HG03066 (cell line): ENCODE measurements around the gene CSF2.

ENCODE experiments used
- ATAC-seq: cut with Tn5 transposase; IDR thresholded peaks from one replicate; pipeline ENCODE4 v1.9.1; 2021; ENCODE audit warnings: low read depth; ENCODE audit not compliant: unreplicated experiment

Gene CSF2

GRCh38 chr5:132067941-132068808 lies 5.4 kb upstream of the CSF2 start:
- no peak for ATAC-seq

DNA sequence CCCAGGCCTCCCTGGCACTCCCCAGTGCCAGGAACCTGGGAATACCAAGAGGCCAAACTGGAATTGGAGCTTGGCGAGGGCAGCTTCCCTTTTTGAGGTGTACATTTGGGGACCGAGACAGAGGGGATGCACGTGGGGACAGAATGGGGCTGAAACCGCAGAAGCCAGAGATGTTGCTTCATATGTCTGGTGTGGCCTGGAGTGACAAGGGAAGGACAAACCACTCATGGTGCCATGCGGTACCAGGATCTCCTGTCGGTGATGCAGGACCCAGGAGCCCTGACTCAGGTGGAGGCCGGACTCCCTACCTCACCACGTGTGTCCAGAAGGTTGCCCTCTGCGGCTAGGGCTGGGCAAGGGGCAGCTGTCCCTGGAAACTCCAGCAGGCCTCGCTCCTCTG lies 4.0 kb upstream of the CSF2 start:
- no peak for ATAC-seq

DNA sequence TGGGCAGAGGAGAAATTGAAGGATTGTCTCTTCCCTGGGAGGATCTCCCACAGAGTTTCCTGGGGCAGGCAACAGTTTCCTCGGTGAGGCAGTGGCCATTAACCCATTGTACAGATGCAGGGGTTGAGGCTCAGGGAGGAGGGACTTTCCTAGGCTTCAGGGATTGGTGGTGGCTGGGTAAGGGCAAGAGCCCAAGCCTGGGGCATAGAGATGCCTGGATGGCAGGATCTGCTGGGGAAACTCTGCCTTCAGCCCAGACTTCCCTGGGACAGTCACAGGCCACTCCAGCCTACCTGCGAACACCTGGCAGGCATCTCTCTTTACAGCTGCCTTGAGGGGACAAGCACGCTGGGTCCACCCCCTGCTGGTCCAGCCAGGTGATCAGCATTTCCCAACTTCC lies 3.6 kb upstream of the CSF2 start:
- ATAC-seq: no peak

DNA sequence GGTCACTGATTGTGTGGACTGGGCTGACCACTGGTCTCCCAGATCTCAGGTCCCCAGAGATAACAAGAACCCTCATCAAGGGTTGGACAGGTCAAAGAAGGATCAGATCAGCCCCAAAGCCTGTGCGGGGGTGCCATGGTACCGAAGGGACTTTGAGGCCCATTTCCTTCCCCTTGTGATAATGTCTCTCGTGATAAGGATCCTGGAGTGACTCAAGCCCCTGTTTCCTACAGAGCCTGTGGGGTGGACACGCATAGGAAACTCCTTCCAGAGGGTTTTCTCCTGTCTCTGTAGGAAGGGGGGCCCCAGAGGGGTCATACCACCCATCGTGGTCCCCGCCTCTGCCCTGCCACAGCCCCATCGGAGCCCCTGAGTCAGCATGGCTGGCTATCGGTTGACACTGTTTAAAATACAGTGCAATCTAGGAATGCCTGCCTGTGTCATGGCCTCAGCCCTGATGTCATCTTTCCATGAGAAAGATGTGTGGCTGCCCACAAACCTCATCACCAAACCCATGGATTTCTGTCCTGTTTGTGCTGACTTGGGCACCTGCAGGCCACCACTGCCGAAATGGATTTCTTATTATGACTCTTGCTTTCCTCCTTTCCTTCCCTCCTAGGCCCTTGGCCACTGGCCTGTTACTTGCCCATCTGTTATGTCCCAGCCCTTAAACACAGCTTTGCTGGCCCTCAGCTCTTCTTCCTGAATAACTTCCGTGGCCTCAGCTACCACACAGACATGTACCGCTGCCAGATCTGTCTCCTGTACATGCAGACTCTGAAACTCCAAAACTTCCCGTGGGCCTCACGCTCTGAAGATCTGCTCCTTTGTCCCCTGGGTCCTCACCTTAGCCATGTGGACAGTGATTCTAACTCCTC lies 2.9 kb upstream of the CSF2 start:
- no peak for ATAC-seq

GRCh38 chr5:132071338-132071707 lies 2.3 kb upstream of the CSF2 start:
- ATAC-seq: no peak

GRCh38 chr5:132072070-132072469 lies 1.5 kb upstream of the CSF2 start:
- ATAC-seq: no peak

- ATAC-seq: no peak
Measured at GRCh38 chr5:132072528-132072927, 1.1 kb upstream of the CSF2 start.

- ATAC-seq: no peak
Measured at GRCh38 chr5:132074091-132074771, 642 bp downstream of the CSF2 start.

DNA sequence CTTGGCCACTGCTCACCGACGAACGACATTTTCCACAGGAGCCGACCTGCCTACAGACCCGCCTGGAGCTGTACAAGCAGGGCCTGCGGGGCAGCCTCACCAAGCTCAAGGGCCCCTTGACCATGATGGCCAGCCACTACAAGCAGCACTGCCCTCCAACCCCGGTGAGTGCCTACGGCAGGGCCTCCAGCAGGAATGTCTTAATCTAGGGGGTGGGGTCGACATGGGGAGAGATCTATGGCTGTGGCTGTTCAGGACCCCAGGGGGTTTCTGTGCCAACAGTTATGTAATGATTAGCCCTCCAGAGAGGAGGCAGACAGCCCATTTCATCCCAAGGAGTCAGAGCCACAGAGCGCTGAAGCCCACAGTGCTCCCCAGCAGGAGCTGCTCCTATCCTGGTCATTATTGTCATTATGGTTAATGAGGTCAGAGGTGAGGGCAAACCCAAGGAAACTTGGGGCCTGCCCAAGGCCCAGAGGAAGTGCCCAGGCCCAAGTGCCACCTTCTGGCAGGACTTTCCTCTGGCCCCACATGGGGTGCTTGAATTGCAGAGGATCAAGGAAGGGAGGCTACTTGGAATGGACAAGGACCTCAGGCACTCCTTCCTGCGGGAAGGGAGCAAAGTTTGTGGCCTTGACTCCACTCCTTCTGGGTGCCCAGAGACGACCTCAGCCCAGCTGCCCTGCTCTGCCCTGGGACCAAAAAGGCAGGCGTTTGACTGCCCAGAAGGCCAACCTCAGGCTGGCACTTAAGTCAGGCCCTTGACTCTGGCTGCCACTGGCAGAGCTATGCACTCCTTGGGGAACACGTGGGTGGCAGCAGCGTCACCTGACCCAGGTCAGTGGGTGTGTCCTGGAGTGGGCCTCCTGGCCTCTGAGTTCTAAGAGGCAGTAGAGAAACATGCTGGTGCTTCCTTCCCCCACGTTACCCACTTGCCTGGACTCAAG lies 1.5 kb downstream of the CSF2 start:
- ATAC-seq: no peak

DNA sequence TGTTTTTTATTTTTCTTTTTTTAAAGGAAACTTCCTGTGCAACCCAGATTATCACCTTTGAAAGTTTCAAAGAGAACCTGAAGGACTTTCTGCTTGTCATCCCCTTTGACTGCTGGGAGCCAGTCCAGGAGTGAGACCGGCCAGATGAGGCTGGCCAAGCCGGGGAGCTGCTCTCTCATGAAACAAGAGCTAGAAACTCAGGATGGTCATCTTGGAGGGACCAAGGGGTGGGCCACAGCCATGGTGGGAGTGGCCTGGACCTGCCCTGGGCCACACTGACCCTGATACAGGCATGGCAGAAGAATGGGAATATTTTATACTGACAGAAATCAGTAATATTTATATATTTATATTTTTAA lies 2.1 kb downstream of the CSF2 start:
- ATAC-seq: no peak

- ATAC-seq: no peak
Measured at GRCh38 chr5:132076202-132076830, 2.7 kb downstream of the CSF2 start.

DNA sequence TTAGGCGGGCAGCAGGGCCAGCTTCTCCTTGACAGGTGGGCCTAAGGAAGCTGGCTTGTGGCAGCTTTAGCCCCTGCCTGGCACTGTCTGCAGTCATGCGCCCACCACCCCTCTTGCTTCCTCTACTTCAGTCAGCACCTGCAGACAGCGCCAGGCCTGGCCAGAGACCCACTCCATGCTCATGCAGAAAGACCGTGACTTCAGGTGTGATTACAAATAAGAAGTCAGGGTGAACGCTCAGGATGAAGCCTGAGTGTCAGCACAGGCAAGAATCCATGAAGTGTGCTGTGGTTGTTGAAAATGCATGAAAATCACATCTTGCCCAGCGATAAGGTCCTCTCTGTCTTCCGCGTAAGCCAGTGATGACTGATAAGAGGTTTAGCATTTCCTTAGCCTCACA lies 3.4 kb downstream of the CSF2 start:
- ATAC-seq: no peak

- ATAC-seq: no peak
Measured at GRCh38 chr5:132079081-132079480, 5.5 kb downstream of the CSF2 start.

DNA sequence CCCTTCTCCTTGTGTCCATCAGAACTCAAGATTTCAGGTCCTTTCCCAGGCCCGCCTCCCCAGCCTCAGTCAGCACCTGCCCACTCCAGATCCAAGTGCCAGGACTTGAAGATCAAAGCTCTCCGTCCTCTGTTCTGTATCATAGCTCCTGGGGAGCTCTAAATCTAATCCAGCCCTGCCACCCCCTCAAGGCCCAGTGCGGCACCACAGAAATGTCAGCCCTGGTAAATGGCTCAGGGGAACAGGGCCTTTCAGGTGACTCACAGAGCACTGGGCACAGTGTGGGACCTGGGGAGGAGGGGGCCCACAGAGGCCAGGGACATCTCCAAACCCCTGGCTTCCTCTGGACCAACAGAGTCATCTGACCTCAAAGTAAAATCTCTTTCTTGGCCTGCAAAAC lies 6.0 kb downstream of the CSF2 start:
- ATAC-seq: no peak

GRCh38 chr5:132080595-132080994 lies 7.0 kb downstream of the CSF2 start:
- ATAC-seq: no peak

- ATAC-seq: no peak
Measured at GRCh38 chr5:132081458-132081857, 7.9 kb downstream of the CSF2 start.

GRCh38 chr5:132082329-132083023 lies 8.9 kb downstream of the CSF2 start:
- ATAC-seq: no peak

- ATAC-seq: no peak
Measured at GRCh38 chr5:132083071-132083678, 9.6 kb downstream of the CSF2 start.

GRCh38 chr5:132085686-132086085 lies 12.1 kb downstream of the CSF2 start:
- no peak for ATAC-seq
